ENCODE data around the gene SPON2. TPM values are rescaled to one million over a fixed set of nuclear protein-coding genes. Genes with fewer than 3 reads are reported as not detected.

SPON2 gene
- polyA plus RNA-seq, 4 donors: 9.3 to 18.3 (median 10.6) TPM

DNA sequence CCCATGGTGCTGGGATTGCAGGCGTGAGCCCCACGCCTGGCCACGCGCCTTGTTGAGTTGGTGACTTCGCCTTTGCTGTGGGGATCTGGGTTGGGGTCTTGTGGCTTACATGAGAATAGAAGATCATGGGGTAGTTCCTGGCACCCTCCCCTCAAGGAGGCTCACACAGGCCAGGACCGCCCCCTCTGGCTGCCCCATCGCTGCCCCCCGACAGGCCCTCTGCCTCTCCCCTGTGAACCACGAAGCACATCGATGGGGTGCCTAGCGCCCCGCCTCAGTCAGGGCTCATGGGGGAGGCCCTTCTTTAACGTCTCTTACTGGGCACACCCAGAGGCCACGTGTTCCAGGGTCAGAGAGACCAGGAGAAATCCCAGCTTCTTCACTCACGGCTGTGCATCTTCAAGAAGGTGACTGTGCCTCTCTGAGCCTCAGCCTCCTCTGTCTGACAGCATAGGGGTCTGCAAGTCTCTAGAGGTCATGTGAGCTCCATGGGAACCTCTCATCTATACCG is 23.6 kb upstream of the SPON2 start:
- DNase-seq (ENCODE audit: low read depth in 4 of 4, low spot score in 3 of 4): no peak

- no peak for DNase-seq (ENCODE audit: low read depth in 4 of 4, low spot score in 3 of 4)
These were observed 22.8 kb upstream of the SPON2 start for GRCh38 chr4:1195109-1195671.

DNA sequence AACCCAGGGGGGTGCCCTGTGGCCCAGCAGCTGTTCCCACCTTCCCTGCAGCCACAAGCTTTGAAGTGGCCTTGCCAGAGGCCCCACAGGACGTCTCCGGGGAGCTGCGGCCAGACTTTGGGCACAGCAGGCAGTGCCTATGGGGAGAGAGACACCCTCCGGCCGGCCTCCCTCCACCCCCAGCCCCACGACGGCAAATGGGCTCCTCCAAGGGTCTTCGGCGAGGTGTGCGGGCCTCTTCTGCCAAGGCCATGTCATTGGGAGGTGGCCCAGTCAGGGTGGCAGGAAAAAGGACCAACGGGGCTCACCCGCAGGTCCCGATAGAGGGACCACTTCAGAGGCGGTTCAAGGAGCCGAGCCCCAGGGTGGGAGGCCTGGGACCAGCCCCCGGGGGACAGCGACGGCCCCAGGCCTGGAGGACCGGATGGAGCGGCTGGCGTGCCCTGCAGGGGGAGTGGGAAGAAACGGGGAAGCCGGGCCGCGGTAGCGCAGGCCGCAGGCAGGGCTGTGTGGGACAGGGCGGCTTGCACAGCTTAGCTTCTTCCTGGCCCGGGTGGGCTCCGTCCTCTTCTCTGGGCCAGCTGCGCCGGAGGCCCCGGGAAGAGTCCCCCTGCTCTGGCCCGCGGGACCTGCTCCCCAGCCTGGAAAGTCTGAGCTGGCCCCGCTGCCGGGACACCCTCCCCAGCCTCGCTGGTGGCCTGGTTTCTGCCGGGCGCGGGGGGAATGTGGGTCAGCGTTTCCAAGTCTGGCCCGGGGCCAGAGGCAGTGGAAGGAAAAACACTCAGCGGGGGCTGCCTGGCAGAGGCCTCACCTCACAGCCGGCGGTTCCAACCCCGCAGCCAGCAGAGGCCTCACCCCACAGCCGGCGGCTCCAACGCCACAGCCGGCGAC is 21.9 kb upstream of the SPON2 start:
- DNase-seq (ENCODE audit: low read depth in 4 of 4, low spot score in 3 of 4): no peak

- no peak for DNase-seq (ENCODE audit: low read depth in 4 of 4, low spot score in 3 of 4)
These were observed 21.0 kb upstream of the SPON2 start for GRCh38 chr4:1193206-1194009.

- DNase-seq (ENCODE audit: low read depth in 4 of 4, low spot score in 3 of 4): no peak
These were observed 20.3 kb upstream of the SPON2 start for GRCh38 chr4:1192493-1193205.

DNA sequence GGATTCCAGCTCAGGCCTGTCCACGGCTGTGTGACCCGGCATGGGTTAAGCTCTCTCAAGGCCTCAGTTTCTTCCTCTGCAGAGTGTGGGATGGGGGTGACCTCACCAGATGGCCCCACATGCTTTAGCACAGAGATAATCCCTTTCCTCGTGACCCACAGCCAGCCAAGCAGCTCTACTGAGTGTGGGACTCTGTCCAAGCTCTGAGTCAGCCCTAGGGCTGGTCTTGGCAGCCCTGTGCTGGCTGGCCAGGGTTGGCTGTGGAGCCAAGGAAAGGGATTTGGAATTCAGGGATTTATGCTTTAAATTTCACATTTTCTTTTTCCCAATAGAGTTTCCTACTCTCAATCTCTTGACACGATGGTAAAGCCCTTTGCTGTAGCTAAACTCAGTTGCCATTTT is 19.7 kb upstream of the SPON2 start:
- no peak for DNase-seq (ENCODE audit: low read depth in 4 of 4, low spot score in 3 of 4)

DNA sequence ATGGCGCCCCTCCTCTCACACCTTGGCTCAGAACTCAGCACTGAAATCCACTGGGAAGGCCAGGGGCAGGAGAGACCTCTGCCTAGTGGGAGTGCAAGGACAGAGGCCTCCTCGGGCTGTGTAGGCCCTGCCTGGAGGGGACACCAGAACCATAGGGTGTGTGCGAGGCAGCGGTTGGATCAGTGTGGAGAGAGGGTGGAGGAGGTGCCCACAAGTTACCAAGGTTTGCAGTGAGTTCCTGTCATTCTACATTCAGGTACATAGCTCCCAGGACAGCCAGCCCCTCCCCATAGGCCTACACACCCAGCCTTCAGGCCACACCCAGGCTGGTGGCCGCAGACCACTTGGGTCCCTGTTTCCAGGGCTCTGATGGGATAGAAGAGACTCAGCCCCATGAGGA is 19.2 kb upstream of the SPON2 start:
- DNase-seq (ENCODE audit: low read depth in 4 of 4, low spot score in 3 of 4): no peak

- no peak for DNase-seq (ENCODE audit: low read depth in 4 of 4, low spot score in 3 of 4)
These were observed 14.8 kb upstream of the SPON2 start for GRCh38 chr4:1187182-1187581.

DNA sequence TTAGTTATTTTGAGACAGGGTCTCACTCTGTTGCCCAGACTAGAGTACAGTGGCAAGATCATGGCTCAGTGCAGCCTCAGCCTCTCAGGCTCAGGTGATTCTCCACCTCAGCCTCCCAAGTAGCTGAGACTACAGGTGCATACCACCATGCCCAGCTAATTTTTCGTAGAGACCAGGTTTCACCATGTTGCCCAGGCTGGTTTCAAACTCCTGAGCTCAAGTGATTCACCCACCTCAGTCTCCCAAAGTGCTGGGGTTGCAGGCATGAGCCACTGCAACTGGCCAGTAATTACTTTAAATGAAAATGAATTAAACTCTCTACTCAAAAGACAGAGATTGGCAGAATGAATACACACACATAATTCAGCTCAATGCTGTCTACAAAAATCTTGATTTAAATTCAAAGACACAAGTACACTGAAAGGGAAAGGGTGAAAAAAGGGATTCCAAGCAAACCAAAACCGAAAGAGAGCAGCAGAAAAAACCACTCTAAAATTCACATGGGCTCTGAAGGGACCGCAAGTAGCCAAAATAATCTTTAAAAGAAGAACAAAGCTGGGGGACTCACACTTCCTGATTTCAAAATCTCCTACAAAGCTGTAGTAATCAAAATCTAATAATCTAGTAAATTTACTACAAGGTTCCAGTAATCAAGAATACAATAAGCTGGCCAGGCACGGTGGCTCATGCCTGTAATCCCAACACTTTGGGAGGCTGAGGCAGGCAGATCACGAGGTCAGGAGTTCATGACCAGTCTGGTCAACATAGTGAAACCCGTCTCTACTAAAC is 11.8 kb upstream of the SPON2 start:
- no peak for DNase-seq (ENCODE audit: low read depth in 4 of 4, low spot score in 3 of 4)

- no peak for DNase-seq (ENCODE audit: low read depth in 4 of 4, low spot score in 3 of 4)
These were observed 9.9 kb upstream of the SPON2 start for GRCh38 chr4:1182313-1182712.

DNA sequence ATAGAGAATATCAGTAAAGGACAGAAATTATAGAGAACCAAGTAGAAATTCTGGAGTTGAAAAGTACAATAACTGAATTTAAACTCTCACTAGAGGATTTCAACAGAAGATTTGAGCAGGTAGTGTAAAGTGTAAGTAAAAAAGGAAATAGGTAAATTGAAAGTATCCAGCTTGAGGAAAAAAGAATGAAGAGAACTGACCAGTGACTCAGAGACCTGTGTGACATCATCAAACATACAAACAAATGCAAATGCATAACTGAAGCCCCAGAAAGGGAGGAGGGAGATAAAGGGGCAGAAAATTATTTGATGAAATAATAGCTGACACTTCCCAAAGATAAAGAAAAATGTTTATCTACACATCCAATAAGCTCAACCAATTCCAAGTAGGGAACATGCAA is 8.3 kb upstream of the SPON2 start:
- no peak for DNase-seq (ENCODE audit: low read depth in 4 of 4, low spot score in 3 of 4)

DNA sequence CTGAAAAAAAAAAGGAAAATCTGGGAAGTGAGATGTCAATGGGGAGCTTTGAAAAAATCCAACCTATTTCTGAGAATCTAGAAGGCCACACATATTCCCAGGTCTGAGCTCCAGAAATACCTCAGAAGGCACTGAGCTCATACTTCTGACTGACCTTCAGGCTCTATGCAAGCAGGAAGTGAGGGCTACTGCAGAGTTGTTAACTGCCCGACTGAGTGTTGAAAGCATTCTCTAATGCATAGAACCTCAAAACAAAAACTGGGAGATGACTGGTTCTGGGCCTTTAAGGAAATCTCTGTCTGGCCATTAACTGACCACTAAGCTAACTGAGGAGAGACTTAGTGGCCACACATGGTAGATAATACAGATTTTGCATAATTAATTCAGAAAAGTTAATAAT is 7.6 kb upstream of the SPON2 start:
- no peak for DNase-seq (ENCODE audit: low read depth in 4 of 4, low spot score in 3 of 4)

DNA sequence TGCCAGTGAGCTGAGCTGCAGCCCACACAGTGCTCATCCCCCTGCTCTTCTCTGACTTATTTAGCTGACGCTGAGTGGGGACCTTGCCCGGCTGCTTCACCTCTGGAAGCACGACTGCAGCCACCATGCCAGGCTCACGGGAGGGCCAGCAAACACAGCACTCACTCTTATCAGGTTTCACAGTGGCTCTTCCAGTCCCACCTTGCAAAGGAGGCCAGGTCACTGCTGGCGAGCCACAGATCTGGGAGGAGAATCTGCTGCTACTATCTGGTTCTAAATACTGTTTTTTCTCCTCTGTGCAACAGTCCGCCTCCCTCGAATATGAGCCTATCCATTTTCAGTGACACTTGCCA is 6.7 kb upstream of the SPON2 start:
- no peak for DNase-seq (ENCODE audit: low read depth in 4 of 4, low spot score in 3 of 4)

GRCh38 chr4:1178300-1179088 is 6.1 kb upstream of the SPON2 start:
- no peak for DNase-seq (ENCODE audit: low read depth in 4 of 4, low spot score in 3 of 4)

DNA sequence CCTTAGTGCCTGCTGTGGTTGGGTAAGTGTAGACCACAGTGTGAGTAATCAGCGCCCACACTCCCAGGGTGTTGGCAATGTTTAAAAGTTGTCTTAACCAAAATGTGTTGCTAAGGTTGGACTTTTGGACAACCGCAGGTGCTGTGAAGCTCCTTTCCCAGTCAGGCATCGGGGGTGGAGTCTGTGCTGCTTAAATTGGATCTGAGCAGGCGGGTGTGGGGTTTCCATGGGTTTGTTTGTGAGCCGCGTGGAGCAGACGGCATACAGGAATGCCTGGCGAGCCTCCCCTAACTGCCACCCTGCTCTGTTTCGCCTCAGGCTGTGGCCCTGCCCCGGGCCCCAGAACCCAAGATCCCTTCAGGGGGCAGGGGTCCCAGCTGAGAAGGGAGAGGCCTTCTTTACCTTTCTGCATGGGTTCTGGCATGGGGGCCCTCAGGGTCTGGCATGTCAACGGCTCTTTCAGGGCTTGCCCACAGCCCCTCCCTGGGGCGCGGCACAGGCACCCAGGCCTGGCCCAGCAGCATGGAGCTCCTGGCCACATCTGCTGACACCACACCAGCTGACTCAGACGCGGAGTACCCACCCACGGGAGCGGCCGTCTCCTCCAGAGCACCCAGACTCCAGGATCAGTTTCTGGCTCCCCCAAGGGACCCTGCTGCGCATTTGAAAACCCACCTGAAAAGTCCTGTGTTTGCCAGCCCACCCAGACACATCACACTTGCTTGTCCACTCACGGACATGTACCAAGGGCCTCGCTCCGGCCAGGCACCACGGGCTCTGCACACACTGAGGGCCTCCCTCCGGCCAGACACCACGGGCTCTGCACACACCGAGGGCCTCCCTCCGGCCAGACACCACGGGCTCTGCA is 5.1 kb upstream of the SPON2 start:
- no peak for DNase-seq (ENCODE audit: low read depth in 4 of 4, low spot score in 3 of 4)

DNA sequence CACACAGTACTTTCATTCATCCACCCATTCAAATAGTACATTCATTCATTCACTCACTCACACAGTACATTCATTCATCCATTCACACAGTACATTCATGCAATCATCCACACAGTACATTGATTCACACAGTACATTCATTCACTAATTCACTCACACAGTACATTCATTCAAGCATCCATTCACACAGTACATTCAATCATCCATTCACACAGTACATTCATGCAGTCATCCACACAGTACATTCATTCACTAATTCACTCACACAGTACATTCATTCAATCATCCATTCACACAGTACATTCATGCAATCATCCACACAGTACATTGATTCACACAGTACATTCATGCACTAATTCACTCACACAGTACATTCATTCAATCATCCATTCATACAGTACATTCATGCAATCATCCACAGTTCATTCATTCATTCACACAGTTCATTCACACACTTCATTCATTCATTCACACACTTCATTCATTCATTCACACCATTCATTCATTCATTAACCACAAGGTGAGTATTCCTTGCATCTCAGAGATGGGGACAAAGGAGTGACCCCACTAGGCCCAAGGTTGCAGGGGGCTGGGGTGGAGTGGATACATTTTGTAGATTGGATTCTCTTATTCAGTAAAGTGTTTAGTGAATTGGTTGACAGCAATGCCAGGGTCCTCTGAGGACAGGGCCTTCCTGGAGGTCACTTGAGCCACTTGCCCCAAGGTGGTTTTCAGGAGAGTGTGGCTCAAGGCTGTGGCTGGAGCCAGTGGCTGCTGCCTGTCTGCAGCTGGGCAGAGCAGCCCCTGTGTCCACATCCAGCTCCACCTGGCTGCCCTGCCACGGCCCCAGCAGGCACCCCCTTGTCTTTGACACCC is 4.3 kb upstream of the SPON2 start:
- no peak for DNase-seq (ENCODE audit: low read depth in 4 of 4, low spot score in 3 of 4)

DNA sequence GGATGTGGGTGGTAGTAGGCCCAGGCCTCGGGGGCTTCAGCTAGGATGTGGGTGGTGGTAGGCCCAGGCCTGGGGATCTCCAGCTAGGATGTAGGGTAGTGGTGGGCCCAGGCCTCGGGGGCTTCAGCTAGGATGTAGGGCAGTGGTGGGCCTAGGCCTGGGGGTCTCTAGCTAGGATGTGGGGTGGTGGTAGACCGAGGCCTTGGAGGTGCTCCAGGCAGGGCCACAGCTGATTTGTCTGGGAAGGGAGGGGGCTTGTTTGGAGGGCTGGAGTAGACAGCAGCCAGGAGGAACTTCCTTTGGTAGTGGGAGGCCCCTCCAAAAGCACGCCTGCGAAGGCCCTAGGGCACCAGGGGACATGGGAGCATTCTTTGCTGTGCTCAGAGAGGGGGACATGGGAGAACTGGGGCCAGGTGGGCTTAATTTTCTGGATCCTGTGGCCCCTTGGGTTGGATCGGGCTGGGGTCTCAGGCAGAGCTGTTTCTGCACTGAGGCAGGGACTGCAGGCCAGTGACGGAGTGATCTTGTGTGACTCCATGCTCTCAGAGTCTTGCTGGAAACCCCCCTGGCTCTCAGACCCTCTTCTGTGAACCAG is 3.3 kb upstream of the SPON2 start:
- DNase-seq (ENCODE audit: low read depth in 4 of 4, low spot score in 3 of 4): no peak
